Hepatocyte (in vitro differentiated cells): Measurements from ENCODE around the gene PCDHA8.

Experiments used
- EZH2 ChIP-seq: fragments of 200-600 bp; sonication (generic); IDR thresholded peaks from 2 replicates; pipeline ENCODE4 v1.6.1; 2016; ENCODE audit warnings: antibody characterized with exemption, mild to moderate bottlenecking, borderline replicate concordance
- TF ChIP-seq, protein P1 (sequence below): fragments of 200-600 bp; sonication (generic); IDR thresholded peaks from 2 replicates; pipeline ENCODE4 v1.5.1; 2016; ENCODE audit warnings: antibody characterized with exemption, mild to moderate bottlenecking; ENCODE audit not compliant: poor library complexity

DNA sequence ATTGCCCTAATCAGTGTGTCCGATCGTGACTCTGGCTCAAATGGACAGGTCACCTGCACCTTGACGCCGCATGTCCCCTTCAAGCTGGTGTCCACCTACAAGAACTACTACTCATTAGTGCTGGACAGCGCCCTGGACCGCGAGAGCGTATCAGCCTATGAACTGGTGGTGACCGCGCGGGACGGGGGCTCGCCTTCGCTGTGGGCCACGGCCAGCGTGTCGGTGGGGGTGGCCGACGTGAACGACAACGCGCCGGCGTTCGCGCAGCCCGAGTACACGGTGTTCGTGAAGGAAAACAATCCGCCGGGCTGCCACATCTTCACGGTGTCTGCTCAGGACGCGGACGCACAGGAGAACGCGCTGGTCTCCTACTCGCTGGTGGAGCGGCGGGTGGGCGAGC is 42.4 kb downstream of the PCDHA8 start:
- TF ChIP-seq, protein P1, sequence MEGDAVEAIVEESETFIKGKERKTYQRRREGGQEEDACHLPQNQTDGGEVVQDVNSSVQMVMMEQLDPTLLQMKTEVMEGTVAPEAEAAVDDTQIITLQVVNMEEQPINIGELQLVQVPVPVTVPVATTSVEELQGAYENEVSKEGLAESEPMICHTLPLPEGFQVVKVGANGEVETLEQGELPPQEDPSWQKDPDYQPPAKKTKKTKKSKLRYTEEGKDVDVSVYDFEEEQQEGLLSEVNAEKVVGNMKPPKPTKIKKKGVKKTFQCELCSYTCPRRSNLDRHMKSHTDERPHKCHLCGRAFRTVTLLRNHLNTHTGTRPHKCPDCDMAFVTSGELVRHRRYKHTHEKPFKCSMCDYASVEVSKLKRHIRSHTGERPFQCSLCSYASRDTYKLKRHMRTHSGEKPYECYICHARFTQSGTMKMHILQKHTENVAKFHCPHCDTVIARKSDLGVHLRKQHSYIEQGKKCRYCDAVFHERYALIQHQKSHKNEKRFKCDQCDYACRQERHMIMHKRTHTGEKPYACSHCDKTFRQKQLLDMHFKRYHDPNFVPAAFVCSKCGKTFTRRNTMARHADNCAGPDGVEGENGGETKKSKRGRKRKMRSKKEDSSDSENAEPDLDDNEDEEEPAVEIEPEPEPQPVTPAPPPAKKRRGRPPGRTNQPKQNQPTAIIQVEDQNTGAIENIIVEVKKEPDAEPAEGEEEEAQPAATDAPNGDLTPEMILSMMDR, result no peak
- TF ChIP-seq EZH2, result no peak
